Peyer's patch (tissue), 4 donors: ENCODE results near the gene TOMM22. TPM values are rescaled to one million over a fixed set of nuclear protein-coding genes. Genes with fewer than 3 reads are reported as not detected.
A peak's percentile ranks its signal among the peaks of the same experiment; 100 is the strongest.

ENCODE experiments used
- DNase-seq, 3 donors: peaks; one replicate each; pipeline ENCODE4 v3.0.0-alpha.2; 2017 to 2019
- H3K27ac ChIP-seq, 4 donors: fragments of 200-600 bp; sonication (generic); one replicate each; pipeline ENCODE4 v1.5.1; 2016 to 2019
- H3K27me3 ChIP-seq, 2 donors: fragments of 200-600 bp; sonication (generic); one replicate each; pipeline ENCODE4 v1.5.1; 2019
- H3K36me3 ChIP-seq, 3 donors: fragments of 200-600 bp; sonication (generic); one replicate each; pipeline ENCODE4 v1.5.1; 2016 to 2019
- H3K4me1 ChIP-seq, 4 donors: fragments of 200-600 bp; sonication (generic); one replicate each; pipeline ENCODE4 v1.5.1; 2016 to 2019
- H3K4me3 ChIP-seq, 4 donors: fragments of 200-600 bp; sonication (generic); 1 replicate in 3 of 4; 2 replicates in 1 of 4; pipeline ENCODE4 v1.5.1; 2016 to 2019; ENCODE audit warnings: mild to moderate bottlenecking in 1 of 4
- H3K9me3 ChIP-seq, 4 donors: fragments of 200-600 bp; sonication (generic); one replicate each; pipeline ENCODE4 v1.5.1; 2016 to 2019; ENCODE audit warnings: mild to moderate bottlenecking in 1 of 4
- CTCF ChIP-seq, 6 experiments: fragments of 450-650 bp in 4 of 6; fragments of 200-600 bp in 2 of 6; sonication (generic) in 1 of 6; IDR thresholded peaks; one replicate each; pipeline ENCODE4 v1.5.1; 2017 to 2019; ENCODE audit warnings: antibody characterized with exemption in 6 of 6, mild to moderate bottlenecking in 3 of 6, moderate library complexity in 1 of 6
- POLR2A ChIP-seq, 2 donors: fragments of 450-650 bp; IDR thresholded peaks; one replicate each; pipeline ENCODE4 v1.5.1; 2017; ENCODE audit warnings: antibody characterized with exemption in 2 of 2, mild to moderate bottlenecking in 2 of 2, moderate library complexity in 2 of 2
- total RNA-seq, 4 donors: library from RNA; depleted of rRNA; stranded (reverse); fragments of >200 nt; gene quantifications; one replicate each; pipeline ENCODE4 v1.1.0, GENCODE V29; 2016

TOMM22 gene
- total RNA-seq, 4 donors from 2014 or later, result 19.6 to 35.5 (median 28.9) TPM

GRCh38 chr22:38697425-38698089 is 15.8 kb downstream of the TOMM22 start:
- peak in 1 of 2 donors; percentile 45 for TF ChIP-seq POLR2A (IDR thresholded peaks at IDR 0.05)
- no peak for TF ChIP-seq CTCF (IDR thresholded peaks at IDR 0.05)
- peaks cover 0 to 68% (median 6%) of the 10 kb centered on the region in 4 donors for H3K4me1 ChIP-seq
- peak overlapping the region in 2 of 4 donors; percentile 68 to 90 for H3K4me3 ChIP-seq
- peak overlapping the region in 3 of 4 donors; percentile 75 to 100 (median 93) for H3K27ac ChIP-seq
- H3K36me3 ChIP-seq, result no peaks in the 10 kb centered on the region
- peak in 1 of 3 donors; percentile 59 for DNase-seq
- H3K27me3 ChIP-seq, result no peaks in the 10 kb centered on the region
- H3K9me3 ChIP-seq, result no peaks in the 10 kb centered on the region

GRCh38 chr22:38698407-38699094 is 16.8 kb downstream of the TOMM22 start:
- no peaks in the 10 kb centered on the region for H3K9me3 ChIP-seq
- peak overlapping the region in 2 of 4 donors; percentile 97 to 100 for H3K27ac ChIP-seq
- H3K4me1 ChIP-seq, result peaks cover 0 to 58% (median 6%) of the 10 kb centered on the region in 4 donors
- peak overlapping the region in 2 of 4 donors; percentile 68 to 90 for H3K4me3 ChIP-seq
- no peaks in the 10 kb centered on the region for H3K36me3 ChIP-seq
- TF ChIP-seq POLR2A (IDR thresholded peaks at IDR 0.05) (no peak), CTCF (IDR thresholded peaks at IDR 0.05) (no peak)
- no peak for DNase-seq
- H3K27me3 ChIP-seq, result no peaks in the 10 kb centered on the region

GRCh38 chr22:38699143-38699542 is 17.4 kb downstream of the TOMM22 start:
- no peaks in the 10 kb centered on the region for H3K27me3 ChIP-seq

GRCh38 chr22:38699784-38700183 is 18.0 kb downstream of the TOMM22 start:
- H3K4me1 ChIP-seq, result peaks cover 0 to 56% (median 6%) of the 10 kb centered on the region in 4 donors
- no peaks in the 10 kb centered on the region for H3K9me3 ChIP-seq
- peak overlapping the region; percentile 92 to 100 (median 98) for H3K27ac ChIP-seq
- TF ChIP-seq CTCF (IDR thresholded peaks at IDR 0.05) (peak in 1 of 6 experiments; percentile 10), POLR2A (IDR thresholded peaks at IDR 0.05) (no peak)
- DNase-seq, result no peak
- no peaks in the 10 kb centered on the region for H3K36me3 ChIP-seq
- H3K4me3 ChIP-seq, result peak overlapping the region; percentile 68 to 97 (median 91)
- no peaks in the 10 kb centered on the region for H3K27me3 ChIP-seq

More at GRCh38 chr22:38699143-38699542, 17.4 kb downstream of the TOMM22 start:
- Histone ChIP-seq H3K36me3 (no peaks in the 10 kb centered on the region), H3K4me1 (peaks cover 0 to 57% (median 6%) of the 10 kb centered on the region in 4 donors), H3K9me3 (no peaks in the 10 kb centered on the region), H3K4me3 (peak overlapping the region in 3 of 4 donors; percentile 68 to 92 (median 90)), H3K27ac (peak overlapping the region in 3 of 4 donors; percentile 92 to 100 (median 97))
- no peak for DNase-seq
- TF ChIP-seq CTCF (IDR thresholded peaks at IDR 0.05) (no peak), POLR2A (IDR thresholded peaks at IDR 0.05) (no peak)

GRCh38 chr22:38700270-38700788 is 18.6 kb downstream of the TOMM22 start:
- DNase-seq, result peak in 1 of 3 donors; percentile 90
- peak overlapping the region; percentile 92 to 100 (median 98) for H3K27ac ChIP-seq
- H3K4me3 ChIP-seq, result peak overlapping the region; percentile 68 to 97 (median 91)
- TF ChIP-seq POLR2A (IDR thresholded peaks at IDR 0.05), result peak in 1 of 2 donors; percentile 40
- no peak for TF ChIP-seq CTCF (IDR thresholded peaks at IDR 0.05)
- no peaks in the 10 kb centered on the region for H3K9me3 ChIP-seq
- no peaks in the 10 kb centered on the region for H3K36me3 ChIP-seq
- H3K4me1 ChIP-seq, result peaks cover 0 to 57% (median 6%) of the 10 kb centered on the region in 4 donors
- no peaks in the 10 kb centered on the region for H3K27me3 ChIP-seq
